SU-DHL-6 (cell line): ENCODE data around the gene NFATC3.

Experiments used
- CTCF ChIP-seq: fragments of 200-600 bp; sonication (generic); IDR thresholded peaks from one replicate; pipeline ENCODE4 v1.5.1; 2017; ENCODE audit warnings: antibody characterized with exemption, mild to moderate bottlenecking, low read length, moderate library complexity; ENCODE audit not compliant: insufficient read depth, poor library complexity, severe bottlenecking
- EZH2phosphoT487 ChIP-seq: fragments of 200-600 bp; sonication (generic), shearing (Covaris generic); conservative IDR thresholded peaks from 2 replicates; pipeline ENCODE4 v1.6.1; 2018; ENCODE audit warnings: mild to moderate bottlenecking, antibody characterized with exemption, low read length, moderate library complexity, mixed read lengths

GRCh38 chr16:68183046-68183445 lies 97.9 kb downstream of the NFATC3 start:
- TF ChIP-seq CTCF (no peak), EZH2phosphoT487 (no peak)
